GM23248 (cell line): ENCODE measurements around the gene PACSIN3. TPM values are rescaled to one million over a fixed set of nuclear protein-coding genes. Genes with fewer than 3 reads are reported as not detected.

ENCODE experiments used
- DNase-seq: peaks from one replicate; pipeline ENCODE4 v3.0.0-alpha.2; 2015
- H2AFZ ChIP-seq: fragments of 200-600 bp; sonication (generic); 2 replicates; pipeline ENCODE4 v1.6.1; 2016; ENCODE audit warnings: antibody characterized with exemption
- H3F3A ChIP-seq: fragments of 200-600 bp; sonication (generic); 2 replicates; pipeline ENCODE4 v1.6.1; 2016; ENCODE audit warnings: mild to moderate bottlenecking, antibody characterized with exemption, mixed run types; ENCODE audit not compliant: insufficient read depth
- H3K27ac ChIP-seq: fragments of 200-600 bp; sonication (generic); 2 replicates; pipeline ENCODE4 v1.5.1; 2016; ENCODE audit warnings: mild to moderate bottlenecking
- H3K27me3 ChIP-seq: fragments of 200-600 bp; sonication (generic); replicated peaks from 2 replicates; pipeline ENCODE4 v1.6.1; 2016; ENCODE audit warnings: mild to moderate bottlenecking; ENCODE audit not compliant: insufficient read depth
- H3K36me3 ChIP-seq: fragments of 200-600 bp; sonication (generic); 2 replicates; pipeline ENCODE4 v1.6.1; 2016; ENCODE audit warnings: low read depth, mild to moderate bottlenecking
- H3K4me1 ChIP-seq: fragments of 200-600 bp; sonication (generic); 2 replicates; pipeline ENCODE4 v1.6.1; 2016; ENCODE audit warnings: mild to moderate bottlenecking; ENCODE audit not compliant: insufficient read depth
- H3K4me2 ChIP-seq: fragments of 200-600 bp; sonication (generic); one replicate; pipeline ENCODE4 v1.6.1; 2016; ENCODE audit warnings: mild to moderate bottlenecking; ENCODE audit not compliant: unreplicated experiment
- H3K4me3 ChIP-seq: fragments of 200-600 bp; sonication (generic); 2 replicates; pipeline ENCODE4 v1.5.1; 2016; ENCODE audit warnings: mild to moderate bottlenecking
- H3K79me2 ChIP-seq: fragments of 200-600 bp; sonication (generic); 2 replicates; pipeline ENCODE4 v1.6.1; 2016; ENCODE audit warnings: mild to moderate bottlenecking; ENCODE audit not compliant: insufficient read depth
- H3K9ac ChIP-seq: fragments of 200-600 bp; sonication (generic); 2 replicates; pipeline ENCODE4 v1.6.1; 2016; ENCODE audit warnings: mild to moderate bottlenecking
- H3K9me2 ChIP-seq: fragments of 200-600 bp; sonication (generic); 2 replicates; pipeline ENCODE4 v1.6.1; 2016; ENCODE audit warnings: mixed run types, mild to moderate bottlenecking, moderate library complexity; ENCODE audit not compliant: insufficient read depth
- H3K9me3 ChIP-seq: fragments of 200-600 bp; sonication (generic); one replicate; pipeline ENCODE4 v1.6.1; 2017; ENCODE audit warnings: low read depth
- H4K20me1 ChIP-seq: fragments of 200-600 bp; sonication (generic); 2 replicates; pipeline ENCODE4 v1.6.0; 2016; ENCODE audit not compliant: insufficient read depth
- EZH2 ChIP-seq: fragments of 200-600 bp; sonication (generic); IDR thresholded peaks from 2 replicates; pipeline ENCODE4 v1.6.1; 2018; ENCODE audit warnings: antibody characterized with exemption, mild to moderate bottlenecking; ENCODE audit not compliant: insufficient read depth, poor library complexity, severe bottlenecking
- EZH2phosphoT487 ChIP-seq: fragments of 200-600 bp; sonication (generic); IDR thresholded peaks from 2 replicates; pipeline ENCODE4 v1.6.1; 2018; ENCODE audit warnings: antibody characterized with exemption, moderate library complexity, mild to moderate bottlenecking, low read depth; ENCODE audit not compliant: insufficient read depth
- WGBS, 2 experiments: methylation state at CpG; one replicate each; pipeline ENCODE4 v1.1.6; 2015 to 2017; ENCODE audit warnings: low lambda C conversion rate in 2 of 2, low coverage in 1 of 2; ENCODE audit errors: missing lambda C conversion rate in 2 of 2; 5-methylcytosine and 5-hydroxymethylcytosine counted together
- in situ Hi-C: fragments of 300-500 bp; cut with MboI; formaldehyde crosslinking; loops from 2 replicates; pipeline ENCODE4 v1.15.0; 2020
- polyA plus RNA-seq: library from polyadenylated mRNA; unstranded; fragments of >200 nt; fragmentation: Nextera tagmentation; extraction: Ambion mirVana; gene quantifications from 2 replicates; pipeline ENCODE4 v1.2.1, GENCODE V29; 2016
- total RNA-seq: library from RNA; depleted of rRNA; stranded (reverse); fragments of >200 nt; shearing (Covaris generic); gene quantifications from 2 replicates; pipeline ENCODE4 v1.2.3, GENCODE V29; 2014

Gene PACSIN3
- total and polyA plus RNA-seq, 2 experiments from 2014 or later: 9.7 to 13.6 TPM

DNA sequence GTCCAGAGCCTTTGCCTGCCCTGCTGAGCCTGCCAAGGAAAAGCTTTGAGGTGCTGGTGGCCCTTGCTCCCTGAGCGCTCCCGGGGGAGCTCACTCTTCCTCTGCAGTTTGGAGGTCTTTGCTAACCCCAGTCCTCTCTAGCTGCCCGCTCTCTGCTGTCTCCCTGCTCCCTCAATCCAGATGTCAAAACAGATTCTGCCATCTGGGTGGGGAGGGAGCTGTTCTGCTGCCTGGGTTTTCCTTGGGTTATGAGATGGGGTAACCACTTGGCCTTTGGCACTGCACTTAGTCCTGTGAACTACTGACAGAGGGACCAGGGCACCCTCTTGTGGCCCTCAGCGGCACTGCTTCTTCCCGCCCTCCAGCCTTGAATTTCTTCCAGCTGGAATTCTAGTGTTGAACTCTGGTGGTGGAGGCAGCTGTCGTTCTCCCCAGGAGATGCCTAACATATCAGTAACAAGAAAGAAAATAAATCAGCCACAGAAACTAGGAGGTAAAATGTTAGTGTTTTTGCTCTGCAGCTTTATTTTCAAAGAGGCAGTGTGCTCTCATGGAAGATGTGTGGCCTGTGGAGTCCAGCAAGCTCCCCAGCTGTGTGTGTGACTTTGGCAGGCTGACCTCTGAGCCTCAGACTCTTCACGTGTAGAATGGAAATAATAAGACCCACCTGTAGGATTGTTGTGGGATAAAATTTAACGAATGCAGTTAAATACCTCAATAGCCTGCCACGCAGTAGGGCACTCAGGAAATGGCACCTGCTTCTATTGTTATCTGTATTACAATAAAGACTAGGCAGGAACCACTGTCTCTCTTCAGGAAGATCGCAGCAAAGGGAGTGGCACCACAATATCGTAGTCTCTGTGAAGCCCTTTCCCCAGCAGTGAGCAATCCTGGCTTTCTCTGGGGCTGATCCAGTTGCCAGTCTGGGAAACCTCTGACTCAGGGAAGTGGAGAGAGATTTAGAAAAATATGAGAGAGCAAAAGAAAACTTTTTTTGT, 33.0 kb downstream of the PACSIN3 start:
- no peak for TF ChIP-seq EZH2phosphoT487
- no peak for TF ChIP-seq EZH2
- Histone ChIP-seq H3K9me3 (no peaks in the 10 kb centered on the region), H3K79me2 (no peaks in the 10 kb centered on the region), H3K4me2 (no peak overlapping the region), H3F3A (peaks cover 16% of the 10 kb centered on the region; the same call in 1 of the 2 replicates), H3K4me3 (no peak overlapping the region), H3K27me3 (no peaks in the 10 kb centered on the region), H4K20me1 (no peaks in the 10 kb centered on the region), H3K27ac (no peak overlapping the region), H3K36me3 (no peaks in the 10 kb centered on the region), H3K4me1 (peaks cover 9% of the 10 kb centered on the region), H3K9ac (peak overlapping the region; percentile 13; the same call in 1 of the 2 replicates), H2AFZ (no peak overlapping the region), H3K9me2 (no peaks in the 10 kb centered on the region)
- in situ Hi-C loops: no loop called here
- DNase-seq: peak; percentile 85
- 22% methylated on average over 11 of the region's 11 CpGs for WGBS, 2 experiments

DNA sequence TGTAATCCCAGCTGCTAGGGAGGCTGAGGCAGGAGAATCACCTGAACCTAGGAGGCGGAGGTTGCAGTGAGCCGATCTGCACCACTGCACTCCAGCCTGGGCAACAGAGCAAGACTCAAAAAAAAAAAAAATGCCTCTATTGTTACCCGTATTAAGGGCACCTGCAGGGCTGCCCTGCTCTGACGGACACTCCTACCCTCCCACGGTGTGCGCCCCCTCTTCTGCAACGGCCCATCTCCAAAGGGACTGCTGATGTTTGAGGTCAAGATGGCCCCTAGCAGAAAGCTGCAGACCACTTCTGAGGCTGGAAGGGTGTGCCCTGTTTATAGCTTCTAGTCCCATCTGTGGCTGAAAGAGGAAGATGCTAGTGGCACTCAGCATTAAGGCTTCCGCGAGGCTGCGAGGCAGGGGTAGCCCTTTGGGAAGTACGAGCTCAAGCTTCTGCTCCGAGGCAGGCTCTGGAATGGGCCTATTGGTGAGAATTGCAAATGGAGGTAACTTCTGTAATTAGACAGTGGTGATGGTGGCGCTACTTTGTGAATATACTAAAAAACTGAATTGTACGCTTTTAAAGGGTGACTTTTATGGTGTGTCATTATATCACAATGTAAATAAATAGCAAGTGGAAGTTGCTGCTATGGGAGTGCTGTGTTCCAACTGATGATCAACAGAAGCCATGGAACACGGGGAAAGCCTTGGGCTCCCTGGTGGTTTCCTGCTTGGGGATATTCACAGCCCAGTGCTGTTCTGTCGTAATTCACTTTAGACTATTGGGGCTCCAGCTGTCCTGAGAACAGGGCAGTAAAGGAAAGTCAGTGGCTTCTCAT, 33.9 kb downstream of the PACSIN3 start:
- Histone ChIP-seq H3K9ac (no peak overlapping the region), H3K9me2 (no peaks in the 10 kb centered on the region), H3F3A (peaks cover 16% of the 10 kb centered on the region; the same call in 1 of the 2 replicates), H3K9me3 (no peaks in the 10 kb centered on the region), H3K4me3 (no peak overlapping the region), H3K4me2 (no peak overlapping the region), H2AFZ (no peak overlapping the region), H3K27me3 (no peaks in the 10 kb centered on the region), H3K36me3 (no peaks in the 10 kb centered on the region), H3K79me2 (no peaks in the 10 kb centered on the region), H3K27ac (no peak overlapping the region), H4K20me1 (no peaks in the 10 kb centered on the region), H3K4me1 (peaks cover 9% of the 10 kb centered on the region)
- in situ Hi-C loops: no loop called here
- TF ChIP-seq EZH2 (no peak), EZH2phosphoT487 (no peak)
- WGBS, 2 experiments: 85 to 89% methylated on average over 15 to 16 of the region's 16 CpGs
- no peak for DNase-seq

DNA sequence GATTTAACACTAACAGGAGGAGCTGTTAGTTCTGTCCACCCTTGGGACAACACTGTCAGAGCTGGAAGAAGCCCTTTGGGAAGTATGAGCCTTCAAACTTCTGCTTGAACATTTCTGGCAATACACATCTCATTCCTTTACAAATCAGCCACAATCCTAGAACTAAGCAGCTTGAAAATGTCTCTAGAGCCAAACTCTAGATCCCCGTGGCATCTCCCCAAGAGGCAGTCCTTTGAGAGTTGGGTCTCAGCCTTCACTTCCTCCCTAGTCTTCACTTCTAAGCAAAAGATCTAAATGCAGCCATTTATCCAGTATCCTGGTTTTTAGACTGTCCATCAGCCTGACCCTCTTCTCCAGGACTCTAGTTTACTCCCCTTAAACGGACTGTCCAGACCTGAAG, 36.5 kb downstream of the PACSIN3 start:
- no peaks in the 10 kb centered on the region for H3K36me3 ChIP-seq
- H3K9ac ChIP-seq: no peak overlapping the region
- H2AFZ ChIP-seq: no peak overlapping the region
- peaks cover 9% of the 10 kb centered on the region for H3K4me1 ChIP-seq
- no peak for TF ChIP-seq EZH2phosphoT487
- no peak for TF ChIP-seq EZH2
- H3K4me2 ChIP-seq: no peak overlapping the region
- no peak overlapping the region for H3K27ac ChIP-seq
- no peak for DNase-seq
- H3F3A ChIP-seq: peaks cover 7% of the 10 kb centered on the region; the same call in 1 of the 2 replicates
- 39 to 59% methylated on average over 2 of the region's 2 CpGs for WGBS, 2 experiments
- no peaks in the 10 kb centered on the region for H4K20me1 ChIP-seq
- H3K27me3 ChIP-seq: no peaks in the 10 kb centered on the region
- no peaks in the 10 kb centered on the region for H3K79me2 ChIP-seq
- no peak overlapping the region for H3K4me3 ChIP-seq
- in situ Hi-C loops: no loop called here
- H3K9me3 ChIP-seq: no peaks in the 10 kb centered on the region
- no peaks in the 10 kb centered on the region for H3K9me2 ChIP-seq

DNA sequence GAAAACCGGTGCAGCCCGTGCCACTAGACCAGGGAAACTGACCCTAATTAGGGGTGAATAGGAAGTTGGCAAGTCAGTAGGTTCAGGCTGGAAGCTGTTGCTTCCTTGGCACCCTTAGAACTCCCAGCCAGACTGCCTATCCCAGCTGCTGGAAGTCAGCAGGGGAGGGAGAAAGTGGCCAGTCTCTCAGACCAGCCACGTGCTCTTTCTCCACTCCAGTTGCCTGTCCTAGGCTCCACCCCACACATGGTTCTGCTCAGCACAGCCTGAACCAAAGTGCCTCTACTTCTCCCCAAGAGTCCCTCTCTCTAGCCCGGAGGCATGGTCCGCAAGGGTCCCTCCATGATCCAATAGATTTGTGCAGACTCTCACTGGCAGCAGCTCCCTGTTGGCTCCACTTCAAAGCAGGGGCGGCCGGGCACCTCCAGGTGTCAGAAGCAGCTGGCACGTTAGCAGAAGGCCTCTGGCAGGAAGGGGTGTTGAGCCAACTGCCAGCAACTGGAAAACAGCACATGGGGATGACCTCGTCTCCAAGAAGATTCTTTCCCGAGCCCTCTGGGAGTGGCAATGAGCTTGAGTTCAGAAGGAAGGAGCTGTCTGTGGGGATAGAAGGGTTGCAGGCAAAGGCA, 37.2 kb downstream of the PACSIN3 start:
- H3K9ac ChIP-seq: no peak overlapping the region
- H3K4me2 ChIP-seq: no peak overlapping the region
- H3K4me1 ChIP-seq: peaks cover 9% of the 10 kb centered on the region
- H3K9me3 ChIP-seq: no peaks in the 10 kb centered on the region
- H3K27me3 ChIP-seq: no peaks in the 10 kb centered on the region
- peaks cover 12% of the 10 kb centered on the region for H3F3A ChIP-seq
- in situ Hi-C loops: no loop called here
- no peak overlapping the region for H3K27ac ChIP-seq
- no peak overlapping the region for H2AFZ ChIP-seq
- no peaks in the 10 kb centered on the region for H3K36me3 ChIP-seq
- H3K79me2 ChIP-seq: no peaks in the 10 kb centered on the region
- no peak for TF ChIP-seq EZH2phosphoT487
- no peak for TF ChIP-seq EZH2
- peak; percentile 54 for DNase-seq
- H3K4me3 ChIP-seq: no peak overlapping the region
- H3K9me2 ChIP-seq: no peaks in the 10 kb centered on the region
- no peaks in the 10 kb centered on the region for H4K20me1 ChIP-seq
- 24 to 30% methylated on average over 10 of the region's 10 CpGs for WGBS, 2 experiments
